PC-3 (cell line): ENCODE results near the gene ZNF469.

ENCODE experiments used
- CTCF ChIP-seq: fragments of 300-600 bp; sonication (generic); conservative IDR thresholded peaks from 2 replicates; pipeline ENCODE4 v1.5.1; 2017; ENCODE audit warnings: antibody characterized with exemption, low read depth, mild to moderate bottlenecking, low read length
- EZH2 ChIP-seq: fragments of 300-600 bp; sonication (generic); IDR thresholded peaks from one replicate; pipeline ENCODE4 v1.6.1; 2017; ENCODE audit warnings: antibody characterized with exemption, mild to moderate bottlenecking, low read length; ENCODE audit not compliant: unreplicated experiment
- EZH2phosphoT487 ChIP-seq: fragments of 300-600 bp; sonication (generic); IDR thresholded peaks from 2 replicates; pipeline ENCODE4 v1.6.1; 2018; ENCODE audit warnings: mild to moderate bottlenecking, antibody characterized with exemption, low read length, borderline replicate concordance

- TF ChIP-seq EZH2 = no peak
- TF ChIP-seq CTCF = no peak
- TF ChIP-seq EZH2phosphoT487 = no peak
These were observed 25.9 kb downstream of the ZNF469 start for GRCh38 chr16:88408561-88409142.
